ENCODE measurements around the gene AP1B1.
A peak's percentile ranks its signal among the peaks of the same experiment; 100 is the strongest.
"Not testable (repeated sequence)": the region's sequence is repeated elsewhere in the genome, so short reads cannot be mapped to it uniquely, and the experiment has no call there.

AP1B1 gene

DNA sequence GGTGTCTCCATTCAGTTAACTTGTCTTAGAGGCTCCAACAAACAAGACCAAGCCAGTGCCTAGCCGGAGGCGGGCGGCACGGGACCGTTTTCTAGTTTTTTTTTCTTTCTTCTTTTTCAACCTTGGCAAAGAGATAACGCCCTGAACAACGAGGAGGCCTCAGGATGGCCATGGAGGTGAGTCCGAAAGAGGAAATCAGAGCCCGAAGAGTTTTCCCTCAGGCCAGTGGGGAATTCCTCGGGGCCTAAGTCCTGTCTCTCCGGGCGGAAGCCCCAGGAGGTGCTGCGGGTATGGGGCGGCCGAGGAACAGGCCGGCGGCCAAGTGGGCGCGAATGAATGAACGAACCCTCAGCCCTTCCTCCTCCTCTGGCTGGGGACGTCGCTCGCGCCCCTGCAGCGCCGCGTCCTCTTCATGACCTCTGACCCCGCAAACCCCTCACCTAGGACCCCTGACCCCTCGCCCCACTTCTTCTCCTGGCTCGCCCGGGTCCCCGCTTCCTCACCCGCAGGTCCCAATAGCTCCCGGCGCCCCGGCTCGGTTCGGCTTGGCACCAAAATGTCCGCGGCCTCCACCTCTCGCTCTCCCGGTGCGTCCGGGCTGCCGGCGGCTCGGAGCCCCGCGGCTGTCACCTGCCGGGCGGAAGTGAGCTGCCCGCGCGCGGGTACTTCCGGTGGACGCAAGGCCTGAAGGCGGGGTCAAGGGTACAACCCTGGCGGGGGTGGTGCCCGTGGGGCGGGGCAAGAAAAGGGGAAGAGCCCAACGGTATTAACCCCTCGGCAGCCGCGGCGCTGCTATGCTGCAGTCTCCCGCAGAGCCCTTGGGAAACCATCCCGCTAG lies at the start of gene AP1B1:
Gene AP1B1 (minus strand): TSS at position 650 of the 838 bp plus-strand sequence. CDS start 21,327 bp downstream, outside the sequence.
- peak; percentile 83 to 87 for DNase-seq (ENCODE audit: low read depth in 2 of 2)

DNA sequence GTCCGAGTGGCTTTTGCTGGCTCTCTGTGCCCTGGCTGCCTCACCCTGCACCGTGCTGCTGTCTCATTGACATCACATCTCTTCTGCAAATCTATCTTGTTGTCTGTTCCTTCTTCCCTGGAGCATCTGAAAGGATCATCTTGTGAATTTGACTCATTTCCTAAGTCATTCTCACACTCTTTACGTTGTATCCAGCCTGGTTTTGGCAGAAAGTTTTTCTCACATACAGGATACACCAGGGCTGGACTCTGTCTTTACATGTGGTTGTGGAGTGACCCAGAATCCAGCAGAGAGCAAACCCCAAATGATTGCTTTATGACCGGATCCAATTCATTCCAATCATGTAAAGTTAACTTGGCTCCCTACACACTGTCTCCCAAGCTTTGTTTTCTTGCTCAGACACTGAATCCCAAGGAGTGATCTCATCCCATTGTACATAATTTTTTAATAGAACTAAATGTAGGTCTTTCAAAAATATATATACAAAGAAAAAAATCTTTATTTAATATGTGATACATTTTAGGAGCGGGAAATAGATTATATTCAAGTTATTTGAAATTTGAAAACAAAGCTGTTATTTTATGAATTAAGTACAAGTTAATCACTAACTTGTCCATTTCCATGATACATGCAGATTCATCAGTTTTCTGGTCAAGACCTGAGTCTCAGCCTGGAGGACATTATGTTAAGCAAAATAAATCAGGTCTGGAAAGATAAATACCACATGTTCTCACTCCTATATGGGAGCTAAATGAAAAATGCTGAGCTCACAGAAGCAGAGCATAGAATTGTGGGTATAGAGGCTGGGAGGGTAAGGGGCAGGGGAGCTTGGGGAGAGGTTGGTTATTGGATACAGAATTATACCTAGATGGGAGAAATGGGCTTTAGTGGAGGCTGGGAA lies 47.1 kb upstream of the AP1B1 start:
- DNase-seq (ENCODE audit: low read depth in 2 of 2) = no peak

DNA sequence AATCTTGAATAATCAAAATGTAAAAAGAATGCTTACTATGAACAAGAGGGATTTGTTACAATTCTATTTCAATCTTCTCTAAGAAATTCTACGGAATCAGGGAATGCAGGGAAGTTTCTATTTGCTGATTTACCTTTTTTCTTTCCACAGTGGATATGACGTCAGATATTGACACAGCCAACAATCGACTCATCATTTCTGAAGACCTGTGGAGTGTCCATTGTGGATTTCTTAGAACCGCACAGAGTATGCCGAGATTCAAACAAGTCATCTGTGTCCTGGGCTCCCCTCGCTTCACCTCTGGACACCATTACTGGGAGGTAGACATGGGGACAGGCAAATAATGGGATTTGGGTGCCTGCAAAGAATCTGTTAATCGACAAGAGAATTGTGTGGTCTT lies 45.9 kb upstream of the AP1B1 start:
- DNase-seq (ENCODE audit: low read depth in 2 of 2) = no peak

DNA sequence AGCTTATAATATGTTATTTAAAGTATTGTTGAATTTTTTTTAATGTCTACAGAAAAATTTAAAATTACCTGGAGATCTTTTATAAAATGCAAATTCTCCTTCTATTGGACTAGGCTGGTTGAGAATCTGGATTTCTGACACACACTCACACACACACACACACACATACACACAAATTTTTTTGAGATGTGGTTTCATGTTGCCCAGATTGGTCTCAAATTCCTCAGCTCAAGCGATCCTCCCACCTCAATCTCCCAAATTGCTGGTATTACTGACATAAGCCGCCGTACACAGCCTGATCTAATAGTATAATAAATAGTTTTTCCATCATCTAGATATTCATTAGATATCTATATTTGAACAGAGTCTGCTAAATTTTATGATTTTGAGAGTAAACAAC lies 45.5 kb upstream of the AP1B1 start:
- no peak for DNase-seq (ENCODE audit: low read depth in 2 of 2)

DNA sequence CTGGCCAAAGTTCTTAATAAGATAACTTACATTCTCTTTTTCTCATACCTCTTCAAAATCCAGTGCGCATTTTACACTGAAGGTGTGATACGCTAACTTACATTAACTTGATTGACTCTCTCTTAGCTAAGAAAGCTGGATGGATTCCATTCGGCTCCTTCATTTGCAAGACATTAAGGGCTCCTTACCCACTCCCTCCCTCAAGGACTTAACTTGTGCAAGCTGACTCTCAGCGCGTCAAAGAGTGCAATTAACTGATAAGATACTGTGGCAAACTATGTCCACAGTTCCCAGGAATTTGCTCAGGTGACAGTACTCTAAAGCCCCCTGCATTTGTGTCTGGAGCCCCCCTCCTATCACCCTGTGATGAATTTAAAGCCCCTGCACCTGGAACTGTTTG lies 43.6 kb upstream of the AP1B1 start:
- no peak for DNase-seq (ENCODE audit: low read depth in 2 of 2)

DNA sequence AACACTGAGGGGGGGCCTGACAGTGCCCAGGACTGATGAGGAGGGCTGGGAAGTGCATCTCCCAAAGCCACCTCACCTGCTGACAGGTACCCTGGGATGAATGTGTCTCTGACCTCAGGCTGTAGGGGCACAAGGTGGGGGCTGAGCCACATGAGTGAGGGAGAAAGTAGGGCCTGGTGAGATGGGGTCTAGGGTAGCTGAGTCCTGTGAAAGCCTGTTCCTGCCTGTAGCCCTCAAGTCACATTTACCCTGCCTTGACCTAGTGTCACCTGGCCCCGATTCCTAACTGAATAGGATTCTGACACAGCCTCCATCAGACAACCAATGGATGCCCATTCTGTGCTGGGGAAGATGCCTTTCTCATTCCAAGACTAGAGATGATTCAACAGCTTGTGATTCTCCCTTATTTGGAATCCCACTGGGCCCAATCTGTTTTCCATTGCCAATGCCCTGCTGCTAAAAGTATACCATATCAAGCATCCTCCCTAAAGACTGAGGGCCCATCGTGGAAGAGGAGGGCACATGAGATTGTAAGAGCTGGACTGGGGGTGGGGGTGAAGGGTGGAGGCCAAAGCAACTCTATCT lies 38.9 kb upstream of the AP1B1 start:
- DNase-seq (ENCODE audit: low read depth in 2 of 2) = no peak

DNA sequence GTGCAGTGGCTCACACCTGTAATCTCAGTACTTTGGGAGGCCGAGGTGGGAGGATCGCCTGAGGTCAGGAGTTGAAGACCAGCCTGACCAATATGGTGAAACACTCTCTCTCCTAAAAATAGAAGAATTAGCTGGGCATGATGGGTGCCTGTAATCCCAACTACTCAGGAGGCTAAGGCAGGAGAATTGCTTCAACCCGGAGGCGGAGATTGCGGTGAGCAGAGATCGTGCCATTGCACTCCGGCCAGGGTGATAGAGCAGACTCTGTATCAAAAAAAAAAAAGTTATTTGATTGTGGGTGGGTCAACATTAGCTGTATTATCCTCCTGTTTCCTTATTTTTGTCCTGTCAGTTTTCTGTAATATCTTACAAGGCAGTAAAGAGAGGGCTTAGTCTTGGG lies 38.1 kb upstream of the AP1B1 start:
- no peak for DNase-seq (ENCODE audit: low read depth in 2 of 2)

DNA sequence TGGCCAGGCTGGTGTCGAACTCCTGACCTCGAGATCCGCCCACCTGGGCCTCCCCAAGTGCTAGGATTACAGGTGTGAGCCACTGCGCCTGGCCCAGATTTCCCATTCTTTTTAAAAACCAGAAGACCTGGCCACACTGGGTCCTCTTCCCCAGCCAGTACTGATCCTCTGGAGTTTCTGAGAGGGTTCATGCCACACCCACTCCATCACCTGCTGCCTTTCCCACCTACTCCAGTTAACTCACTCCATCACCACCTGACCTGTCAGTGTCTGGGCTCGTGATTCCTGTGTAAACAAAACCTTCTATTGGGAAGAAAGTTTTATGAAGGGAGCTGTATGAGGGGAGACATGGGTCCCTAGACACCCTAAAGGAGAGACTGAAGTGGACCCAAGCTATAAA lies 30.3 kb upstream of the AP1B1 start:
- not testable (repeated sequence) for DNase-seq (ENCODE audit: low read depth in 2 of 2)

DNA sequence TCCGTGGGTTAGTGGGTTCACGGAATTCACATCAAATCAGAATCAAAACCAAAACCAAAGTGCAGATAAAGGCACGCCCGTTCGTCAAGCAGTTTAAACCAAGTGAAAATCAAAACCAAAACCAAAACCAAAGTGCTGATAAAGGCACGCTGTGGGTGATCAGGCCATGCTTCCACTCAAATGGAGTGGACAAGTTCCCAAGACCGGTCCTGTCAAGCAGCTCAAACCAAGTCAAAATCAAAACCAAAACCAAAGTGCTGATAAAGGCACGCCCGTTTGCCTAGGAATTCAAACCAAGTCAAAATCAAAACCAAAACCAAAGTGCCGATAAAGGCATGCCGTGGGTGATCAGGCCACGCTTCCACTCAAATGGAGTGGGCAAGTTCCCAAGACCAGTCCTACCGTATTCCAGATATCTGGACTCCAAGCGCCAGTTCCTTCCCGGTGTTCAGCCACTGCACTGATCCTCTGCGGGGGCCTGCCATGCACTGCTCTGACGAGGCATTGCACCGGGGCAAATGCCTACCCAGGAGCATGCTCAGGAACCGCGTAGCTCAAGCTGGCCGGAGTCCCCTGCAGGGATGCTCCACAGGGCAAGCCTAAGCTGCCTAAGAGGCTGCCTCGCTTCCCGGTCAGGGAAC lies 26.7 kb upstream of the AP1B1 start:
- peak; percentile 25 to 62 for DNase-seq (ENCODE audit: low read depth in 2 of 2)

DNA sequence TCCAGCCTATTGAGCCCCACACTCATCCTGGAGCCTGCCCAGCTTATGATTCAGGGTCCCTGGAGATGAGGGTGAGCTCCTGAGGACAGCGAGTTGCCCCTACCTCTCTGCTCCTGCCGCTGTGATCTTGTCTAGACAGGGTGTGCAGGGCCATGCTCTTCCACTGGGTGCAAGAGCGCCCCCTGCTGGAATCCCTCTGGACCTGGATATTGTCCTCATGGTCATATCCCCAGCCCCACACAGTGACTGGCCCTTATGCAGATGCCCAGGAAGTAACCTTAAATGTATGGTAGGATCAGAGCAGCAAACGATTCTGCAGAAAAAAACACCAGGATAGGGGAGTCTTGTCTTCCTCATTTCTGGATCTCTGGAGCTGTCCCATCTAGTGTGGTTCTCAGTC lies 24.4 kb upstream of the AP1B1 start:
- DNase-seq (ENCODE audit: low read depth in 2 of 2) = not testable (repeated sequence)

DNA sequence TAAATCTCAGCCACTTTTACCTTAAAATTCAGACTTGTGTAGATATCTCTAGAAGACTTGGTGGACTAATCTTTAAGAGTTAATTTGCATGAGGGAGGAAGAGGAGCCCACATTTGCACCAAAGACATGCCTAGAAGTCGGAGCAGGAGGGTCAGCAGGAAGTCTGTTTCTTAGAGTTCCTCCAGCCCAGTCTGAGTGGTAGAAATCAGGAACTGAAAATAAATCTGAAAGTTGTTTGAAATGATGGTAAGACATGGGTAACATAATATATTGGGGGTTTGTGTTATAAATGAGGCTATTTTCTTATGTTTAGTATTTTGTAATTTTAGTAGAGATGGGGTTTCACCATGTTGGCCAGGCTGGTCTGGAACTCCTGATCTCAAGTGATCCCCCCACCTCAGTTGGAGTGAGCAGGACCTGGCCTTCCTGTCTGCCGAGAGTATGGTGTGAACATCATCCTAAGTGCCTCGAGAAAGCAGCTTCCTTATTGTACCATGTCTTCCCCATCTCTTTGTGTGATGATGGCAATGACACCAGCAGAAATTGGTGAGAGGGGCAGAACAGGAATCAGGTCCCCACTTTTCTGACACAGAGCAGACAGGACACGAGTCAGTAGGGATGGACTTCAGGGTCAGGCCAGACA lies 23.3 kb upstream of the AP1B1 start:
- DNase-seq (ENCODE audit: low read depth in 2 of 2) = not testable (repeated sequence)

DNA sequence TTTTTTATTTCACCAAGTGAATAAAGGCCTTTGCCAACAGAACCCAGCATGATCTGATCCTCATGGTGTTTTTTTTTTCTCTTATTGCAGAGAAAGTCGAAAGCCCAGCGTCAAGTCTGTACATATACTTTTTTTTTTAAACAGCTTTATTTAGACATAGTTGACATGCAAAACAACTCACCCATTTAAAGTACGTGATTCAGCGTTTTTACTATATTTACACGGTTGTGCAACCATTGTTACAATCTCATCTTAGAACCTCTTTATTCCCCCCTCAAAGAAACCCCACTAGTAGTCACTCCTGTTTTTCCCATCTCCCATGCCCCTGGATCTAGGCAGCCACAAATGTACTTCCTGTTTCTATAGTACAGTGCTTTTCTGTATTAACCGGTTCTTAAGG lies 20.6 kb upstream of the AP1B1 start:
- no peak for DNase-seq (ENCODE audit: low read depth in 2 of 2)

DNA sequence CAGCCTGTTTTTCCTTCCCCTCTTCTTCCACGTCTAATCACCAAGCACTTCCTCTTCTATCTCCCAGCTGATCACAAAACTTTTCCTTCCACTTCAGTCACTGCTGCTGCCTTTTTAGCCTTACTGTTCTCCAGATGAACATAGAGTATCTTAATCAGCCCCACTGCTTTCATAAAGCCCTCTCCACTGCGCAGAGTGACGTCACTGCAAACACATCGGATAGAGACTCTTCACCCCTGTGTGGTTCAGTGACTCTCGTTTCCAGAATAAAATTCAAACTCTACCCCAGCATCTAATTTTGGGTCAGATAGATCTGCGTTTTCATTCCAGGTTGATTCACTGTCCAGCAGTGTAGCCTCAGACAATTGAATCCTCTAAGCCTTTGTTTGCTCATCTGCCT lies 13.2 kb upstream of the AP1B1 start:
- DNase-seq (ENCODE audit: low read depth in 2 of 2) = not testable (repeated sequence)

DNA sequence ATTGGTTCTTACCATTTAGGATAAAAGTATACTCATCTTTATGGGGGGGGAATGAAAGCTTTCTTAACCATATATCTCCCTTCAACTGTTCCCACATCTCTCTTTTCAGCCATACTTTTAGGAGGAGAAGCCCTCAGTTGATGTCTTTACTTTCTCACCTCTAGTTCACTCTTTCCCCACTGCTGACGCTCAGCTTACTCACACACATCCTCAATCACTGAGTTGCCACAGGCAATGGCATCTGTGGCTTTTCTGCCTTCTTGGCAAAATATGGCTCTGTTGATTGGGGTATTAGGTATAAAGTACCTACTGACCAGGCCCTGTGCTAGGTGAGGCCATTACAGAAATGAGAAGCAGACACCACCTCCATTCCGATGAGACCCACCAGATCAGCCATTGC lies 12.2 kb upstream of the AP1B1 start:
- DNase-seq (ENCODE audit: low read depth in 2 of 2) = no peak

DNA sequence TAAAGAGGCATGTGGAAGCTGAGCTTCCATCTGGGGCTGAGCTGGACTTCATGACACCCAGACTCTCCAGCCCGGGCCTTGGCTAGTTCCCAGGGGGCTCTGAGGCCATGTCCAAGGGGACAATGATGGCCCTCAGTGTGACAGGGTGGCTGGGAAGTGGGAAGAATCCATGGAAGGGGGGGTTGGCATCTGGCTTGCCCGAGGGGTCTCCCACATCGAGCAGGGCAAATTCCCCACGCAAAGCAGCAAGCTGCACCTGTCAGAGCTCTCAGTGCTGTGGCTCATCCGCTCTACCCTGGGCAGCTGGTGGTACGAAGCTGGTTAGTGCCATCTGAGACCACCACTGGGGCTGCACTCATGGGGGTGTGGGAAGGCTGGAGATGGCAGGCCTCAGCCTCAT lies 9.4 kb upstream of the AP1B1 start:
- no peak for DNase-seq (ENCODE audit: low read depth in 2 of 2)

DNA sequence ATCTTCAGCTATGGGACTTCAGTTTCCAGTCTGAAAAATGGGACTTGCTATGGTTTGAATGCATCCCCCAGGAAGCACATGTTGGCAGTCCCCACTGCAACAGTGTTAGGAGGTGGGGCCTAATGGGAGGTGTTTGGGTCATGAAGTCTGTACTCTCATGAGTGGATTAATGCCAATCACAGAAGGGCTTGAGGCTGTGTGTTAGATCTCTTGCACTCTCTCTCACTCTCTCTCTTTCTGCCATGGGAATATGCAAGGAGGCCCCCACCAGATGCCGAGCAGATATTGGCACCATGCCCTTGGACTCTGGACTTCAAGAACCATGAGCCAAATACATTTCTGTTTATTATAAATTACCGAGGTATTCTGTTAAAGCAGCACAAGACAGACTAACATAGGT lies 7.8 kb upstream of the AP1B1 start:
- DNase-seq (ENCODE audit: low read depth in 2 of 2) = no peak

DNA sequence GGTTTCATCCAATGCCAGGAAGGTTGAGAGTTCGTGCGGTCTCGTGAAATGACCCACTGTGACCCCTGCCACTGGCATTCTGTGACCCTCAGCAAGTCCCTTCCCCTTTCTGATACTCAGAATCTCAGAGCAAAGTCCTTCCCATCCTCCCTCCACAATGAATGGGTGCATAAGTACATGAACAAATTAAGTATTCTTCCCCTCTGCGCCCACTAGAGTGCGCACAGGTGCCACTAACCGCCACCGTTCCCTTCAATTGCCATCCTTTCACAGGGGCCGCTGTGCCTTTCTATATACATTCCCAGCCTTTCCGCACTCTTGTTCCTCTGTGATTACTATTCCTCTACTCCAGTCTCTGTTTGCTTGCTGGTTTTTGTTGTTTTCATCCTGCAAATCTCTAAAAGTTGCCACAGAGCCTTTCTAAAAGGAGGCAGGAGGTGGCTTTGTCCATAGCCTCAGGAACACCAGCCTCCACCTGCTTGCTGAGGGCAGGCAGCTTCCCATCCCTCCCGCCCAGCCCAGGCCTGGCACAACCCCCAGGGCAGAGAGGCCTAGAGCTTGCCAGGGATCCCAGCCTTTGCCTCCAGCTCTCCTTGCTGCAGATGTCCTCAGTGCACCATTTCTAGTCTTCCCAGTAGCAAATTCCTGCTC lies 6.7 kb upstream of the AP1B1 start:
- DNase-seq (ENCODE audit: low read depth in 2 of 2) = peak; percentile 31 to 33

DNA sequence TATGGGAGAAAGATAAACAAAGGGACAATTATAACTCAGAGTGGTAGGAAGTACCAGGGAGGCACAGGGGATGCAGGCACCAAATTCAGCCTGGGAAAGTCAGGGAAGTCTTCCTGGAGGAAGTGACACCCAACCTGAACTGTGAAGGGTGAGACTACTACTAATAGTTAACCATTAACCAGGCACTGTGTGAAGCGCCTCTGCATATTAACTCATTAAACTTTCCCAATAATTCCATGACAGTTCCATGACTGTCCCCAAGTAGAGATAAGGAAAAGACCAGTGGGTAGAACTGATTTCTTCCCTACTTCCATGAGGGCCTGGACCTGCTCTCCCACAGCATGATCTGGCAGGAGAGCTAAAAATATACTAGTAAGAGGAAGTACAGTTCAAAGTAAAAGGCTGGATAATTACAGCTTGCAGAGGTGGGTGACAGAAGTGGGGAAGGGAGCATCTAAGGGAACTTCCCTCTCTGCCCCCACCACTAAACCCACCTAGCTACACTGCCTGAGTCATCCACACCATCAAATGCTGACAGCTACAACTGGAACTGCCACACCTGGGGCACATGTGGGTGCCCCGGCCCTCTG lies 4.7 kb upstream of the AP1B1 start:
- DNase-seq (ENCODE audit: low read depth in 2 of 2) = no peak

DNA sequence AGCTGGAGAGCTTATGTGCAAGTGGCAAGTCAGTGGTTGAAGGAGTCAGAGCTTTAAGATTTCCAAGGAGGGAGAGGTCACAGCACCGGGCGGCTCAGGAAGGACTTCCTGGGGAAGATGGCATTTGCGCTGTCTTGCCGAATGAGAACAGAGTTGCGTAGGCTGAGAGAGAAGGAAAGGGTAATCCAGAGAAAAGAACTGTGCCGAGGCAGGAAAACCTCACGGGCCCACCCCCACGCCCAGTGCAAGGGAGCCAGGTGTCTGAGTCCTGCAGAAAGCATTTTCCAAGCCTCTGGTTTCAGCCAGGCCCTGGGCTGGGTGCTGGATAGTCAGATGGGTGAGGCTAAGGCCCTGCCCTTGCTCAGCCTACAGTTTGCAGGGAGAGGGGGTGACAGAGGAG lies 3.2 kb upstream of the AP1B1 start:
- DNase-seq (ENCODE audit: low read depth in 2 of 2) = no peak

DNA sequence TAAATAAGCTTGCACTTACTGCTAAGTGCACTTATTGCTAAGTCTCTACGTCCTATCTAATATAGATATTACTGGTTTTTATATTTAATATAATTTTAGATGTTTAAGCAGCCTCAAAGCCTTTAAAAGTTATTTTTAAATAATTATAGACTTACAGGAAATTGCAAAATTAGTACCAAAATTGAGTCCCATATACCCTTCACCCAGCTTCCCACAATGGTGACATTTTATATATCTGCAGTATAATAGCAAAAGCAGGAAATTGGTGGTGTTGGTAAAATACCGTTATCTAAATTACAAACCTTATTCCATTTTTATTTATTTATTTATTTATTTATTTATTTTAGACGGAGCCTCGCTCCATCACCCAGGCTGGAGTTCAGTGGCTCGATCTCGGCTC lies 1.9 kb upstream of the AP1B1 start:
- no peak for DNase-seq (ENCODE audit: low read depth in 2 of 2)

DNA sequence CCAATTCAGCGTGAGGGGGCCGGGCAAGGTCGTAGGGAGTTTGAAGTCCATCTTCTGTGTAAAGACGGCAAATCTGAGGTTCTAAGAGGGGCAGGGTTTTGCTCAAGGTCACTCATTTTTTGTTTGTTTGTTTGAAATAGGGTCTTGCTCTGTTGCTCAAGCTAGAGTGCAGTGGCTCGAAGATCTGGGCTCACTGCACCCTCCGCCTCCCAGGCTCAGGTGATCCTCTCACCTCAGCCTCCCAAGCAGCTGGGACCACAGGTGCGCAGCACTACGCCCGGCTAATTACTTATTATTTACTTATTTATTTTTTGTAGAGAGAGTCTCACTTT lies 355 bp upstream of the AP1B1 start:
- no peak for DNase-seq (ENCODE audit: low read depth in 2 of 2)
